KOPT-K1 (cell line): ENCODE data around the gene CFAP99.

Experiments
- H3K27ac ChIP-seq: fragments of 200-600 bp; sonication (generic); 2 replicates; pipeline ENCODE4 v1.5.1; 2016; ENCODE audit warnings: antibody characterized with exemption, mild to moderate bottlenecking, low read depth, low read length; ENCODE audit not compliant: poor library complexity, severe bottlenecking
- H3K36me3 ChIP-seq: fragments of 200-600 bp; sonication (generic); 2 replicates; pipeline ENCODE4 v1.5.1; 2017; ENCODE audit warnings: antibody characterized with exemption, mild to moderate bottlenecking, low read length, moderate library complexity; ENCODE audit not compliant: insufficient read depth
- H3K9me3 ChIP-seq: fragments of 200-600 bp; sonication (generic); 2 replicates; pipeline ENCODE4 v1.5.1; 2017; ENCODE audit warnings: antibody characterized with exemption, low read length, mild to moderate bottlenecking; ENCODE audit not compliant: insufficient read depth, poor library complexity, severe bottlenecking

CFAP99 gene

DNA sequence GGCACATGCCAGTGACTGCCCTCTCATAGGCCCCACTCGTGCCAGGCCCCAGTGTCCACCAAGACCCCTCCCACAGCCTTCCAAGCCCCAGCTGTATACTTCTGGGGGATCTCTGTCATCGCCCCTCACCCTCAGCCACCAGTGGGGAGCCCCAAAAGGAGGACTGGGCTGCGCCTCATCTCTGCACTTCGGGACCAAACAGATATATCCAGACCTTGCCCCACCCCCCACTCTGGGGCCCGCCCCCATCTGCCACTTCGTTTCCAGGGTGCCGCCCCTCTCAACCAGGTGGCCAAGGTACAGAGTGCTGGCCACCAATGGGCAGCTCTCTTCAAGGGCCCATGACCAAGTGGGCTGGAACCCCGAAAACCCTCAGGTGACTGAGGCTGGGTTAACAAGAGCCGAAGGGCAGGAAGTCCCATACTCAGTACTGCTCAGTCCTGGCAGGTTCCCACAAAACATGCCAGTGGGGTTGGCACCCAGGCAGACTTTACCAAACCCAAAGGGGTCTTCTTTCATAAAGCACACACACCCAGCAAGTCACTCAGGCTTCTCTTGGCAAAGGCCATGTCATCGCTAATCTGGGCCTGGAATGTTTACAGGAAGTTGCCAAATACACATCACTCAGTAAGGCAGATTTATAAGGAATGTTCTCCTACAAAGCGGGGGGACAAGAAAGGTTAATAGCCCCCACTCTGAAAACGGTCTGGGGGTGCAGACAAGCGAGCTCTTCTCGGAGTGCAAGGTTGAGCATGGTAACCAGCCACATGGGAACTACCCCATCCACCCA lies 4.7 kb upstream of the CFAP99 start:
- Histone ChIP-seq H3K36me3 (no peaks in the 10 kb centered on the region), H3K27ac (no peak overlapping the region), H3K9me3 (no peaks in the 10 kb centered on the region)

DNA sequence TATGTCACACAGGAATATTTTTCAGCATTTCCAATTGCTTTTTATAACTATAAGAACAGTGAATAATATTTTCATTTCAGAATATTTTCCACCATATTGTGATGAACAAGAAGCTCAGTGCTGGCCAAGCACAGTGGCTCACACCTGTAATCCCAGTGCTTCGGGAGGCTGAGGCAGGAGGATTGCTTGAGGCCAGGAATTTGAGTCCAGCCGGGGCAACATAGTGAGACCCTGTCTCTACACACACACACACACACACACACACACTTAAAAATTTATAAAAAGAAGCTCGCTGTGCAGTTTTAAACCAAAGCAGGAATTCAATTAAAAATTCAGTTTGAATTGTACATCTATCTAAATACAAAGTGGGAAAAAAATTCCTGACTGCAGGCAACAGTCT lies 3.5 kb upstream of the CFAP99 start:
- Histone ChIP-seq H3K36me3 (no peaks in the 10 kb centered on the region), H3K27ac (no peak overlapping the region), H3K9me3 (no peaks in the 10 kb centered on the region)

DNA sequence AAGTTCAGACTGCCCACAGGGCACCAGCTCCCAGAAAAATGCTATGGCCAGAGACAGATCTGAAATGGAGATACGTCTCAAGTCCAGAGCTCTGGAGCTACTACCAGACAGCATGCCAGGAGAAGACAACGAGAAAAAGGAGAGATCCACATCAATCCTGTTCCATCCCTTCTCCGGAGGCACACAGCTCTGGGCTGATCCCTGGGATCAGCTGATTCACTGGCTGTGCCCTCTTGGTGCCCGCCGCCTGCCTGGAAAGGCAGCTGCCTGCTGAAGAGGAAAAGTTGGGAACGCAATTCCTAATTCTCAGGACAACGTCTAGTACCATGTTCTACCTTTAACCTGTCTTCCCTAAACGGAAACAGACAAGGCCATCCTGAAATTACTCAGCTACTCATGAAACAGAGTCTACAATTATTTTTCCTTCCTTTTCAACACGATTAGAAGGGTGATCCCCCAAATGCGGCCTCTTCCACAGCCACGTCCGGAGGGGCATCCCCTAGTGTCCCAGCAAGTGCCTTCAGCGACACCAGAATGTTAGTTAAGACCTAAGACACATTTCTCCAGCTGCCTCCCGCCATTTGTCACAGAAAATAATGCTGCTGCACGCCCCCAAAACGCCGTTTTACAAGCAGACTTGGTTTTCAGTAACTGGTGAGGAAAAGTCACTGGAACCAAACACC lies 2.7 kb upstream of the CFAP99 start:
- Histone ChIP-seq H3K9me3 (no peaks in the 10 kb centered on the region), H3K36me3 (no peaks in the 10 kb centered on the region), H3K27ac (no peak overlapping the region)

GRCh38 chr4:2416564-2417225 lies 2.1 kb upstream of the CFAP99 start:
- no peaks in the 10 kb centered on the region for H3K36me3 ChIP-seq
- H3K27ac ChIP-seq: no peak overlapping the region
- no peaks in the 10 kb centered on the region for H3K9me3 ChIP-seq

DNA sequence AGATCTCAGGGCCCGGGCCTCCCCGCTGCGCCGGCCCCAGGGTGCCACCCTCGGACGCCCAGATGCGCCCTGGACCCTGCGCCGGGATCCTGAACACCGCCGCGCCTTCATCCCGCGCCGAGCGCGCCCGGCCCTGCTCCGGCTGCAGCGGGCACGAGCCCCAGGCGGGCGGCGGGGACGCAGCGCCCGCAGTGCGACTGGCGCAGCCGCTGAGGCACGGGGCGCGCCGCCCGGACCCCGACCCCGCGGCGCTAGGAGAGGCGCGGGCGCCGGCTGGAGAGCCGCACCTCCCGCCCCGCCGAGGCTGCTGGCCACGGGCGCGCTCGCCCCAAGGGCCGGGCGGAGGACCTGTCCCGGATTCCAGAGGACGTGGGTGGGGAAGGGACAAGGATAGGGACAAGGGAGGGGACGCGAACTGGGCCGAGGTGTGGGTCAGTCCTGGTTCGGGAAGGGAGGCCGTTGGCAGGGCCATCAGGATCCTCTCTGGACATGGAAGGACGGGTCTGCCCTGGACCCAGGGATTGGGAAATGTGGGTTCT lies 1.5 kb upstream of the CFAP99 start:
- no peak overlapping the region for H3K27ac ChIP-seq
- no peaks in the 10 kb centered on the region for H3K9me3 ChIP-seq
- H3K36me3 ChIP-seq: no peaks in the 10 kb centered on the region

- no peaks in the 10 kb centered on the region for H3K9me3 ChIP-seq
- H3K27ac ChIP-seq: no peak within 1 kb of the TSS
- H3K36me3 ChIP-seq: no peaks in the 10 kb centered on the region
Observed at GRCh38 chr4:2417765-2418649, 748 bp upstream of the CFAP99 start, which contains the start of gene ZFYVE28. TSS of gene ZFYVE28 (minus strand) at chr4:2418645. CDS start at chr4:2418323, 322 bp downstream.

- Histone ChIP-seq H3K27ac (no peak overlapping the region), H3K36me3 (no peaks in the 10 kb centered on the region), H3K9me3 (no peaks in the 10 kb centered on the region)
Observed at GRCh38 chr4:2419814-2420213, 1.1 kb downstream of the CFAP99 start.

GRCh38 chr4:2421928-2422327 lies 3.2 kb downstream of the CFAP99 start:
- H3K36me3 ChIP-seq: no peaks in the 10 kb centered on the region
- H3K27ac ChIP-seq: no peak overlapping the region
- H3K9me3 ChIP-seq: no peaks in the 10 kb centered on the region

DNA sequence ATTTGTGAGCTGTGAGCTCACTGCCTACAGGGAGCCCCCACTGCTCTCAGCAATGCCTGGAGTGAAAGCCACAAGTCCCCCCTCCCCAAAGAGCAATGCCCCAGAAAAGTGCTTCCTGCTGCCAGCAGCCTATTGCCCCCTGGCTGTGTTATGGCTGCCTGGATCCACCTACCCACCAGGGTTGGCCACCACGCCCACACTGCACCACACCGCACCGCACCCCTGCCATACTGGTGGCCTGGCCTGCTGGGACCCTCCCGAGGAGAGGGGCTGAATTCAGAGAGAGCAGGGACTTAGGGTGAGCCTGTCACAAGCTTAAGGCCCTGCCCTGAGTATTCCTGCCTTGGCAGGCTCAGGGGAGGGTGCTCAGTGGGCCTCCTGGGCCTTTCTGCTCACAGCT lies 4.3 kb downstream of the CFAP99 start:
- Histone ChIP-seq H3K9me3 (no peaks in the 10 kb centered on the region), H3K36me3 (no peaks in the 10 kb centered on the region), H3K27ac (no peak overlapping the region)

GRCh38 chr4:2423695-2424094 lies 4.9 kb downstream of the CFAP99 start:
- H3K9me3 ChIP-seq: no peaks in the 10 kb centered on the region
- no peaks in the 10 kb centered on the region for H3K36me3 ChIP-seq
- no peak overlapping the region for H3K27ac ChIP-seq

DNA sequence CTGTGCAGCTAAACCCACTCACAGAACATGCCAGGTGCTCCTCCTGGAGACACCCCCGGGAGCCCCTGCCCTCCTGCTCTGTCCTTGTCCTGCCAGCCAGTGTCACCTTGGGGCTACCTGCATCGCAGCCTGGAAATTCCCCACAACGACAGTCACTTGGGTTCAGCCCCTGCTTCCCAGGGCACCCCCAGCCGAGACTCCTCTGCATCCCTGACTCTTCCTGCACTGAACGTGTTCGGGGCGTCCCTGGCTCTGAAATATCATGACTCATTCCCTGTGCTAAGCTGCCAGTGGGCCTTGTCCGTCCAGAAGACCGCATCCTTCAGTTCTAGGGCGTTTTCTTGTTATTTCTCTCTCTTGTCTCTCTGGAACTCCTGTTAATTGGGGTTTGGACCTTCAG lies 5.8 kb downstream of the CFAP99 start:
- Histone ChIP-seq H3K36me3 (no peaks in the 10 kb centered on the region), H3K9me3 (no peaks in the 10 kb centered on the region), H3K27ac (no peak overlapping the region)

DNA sequence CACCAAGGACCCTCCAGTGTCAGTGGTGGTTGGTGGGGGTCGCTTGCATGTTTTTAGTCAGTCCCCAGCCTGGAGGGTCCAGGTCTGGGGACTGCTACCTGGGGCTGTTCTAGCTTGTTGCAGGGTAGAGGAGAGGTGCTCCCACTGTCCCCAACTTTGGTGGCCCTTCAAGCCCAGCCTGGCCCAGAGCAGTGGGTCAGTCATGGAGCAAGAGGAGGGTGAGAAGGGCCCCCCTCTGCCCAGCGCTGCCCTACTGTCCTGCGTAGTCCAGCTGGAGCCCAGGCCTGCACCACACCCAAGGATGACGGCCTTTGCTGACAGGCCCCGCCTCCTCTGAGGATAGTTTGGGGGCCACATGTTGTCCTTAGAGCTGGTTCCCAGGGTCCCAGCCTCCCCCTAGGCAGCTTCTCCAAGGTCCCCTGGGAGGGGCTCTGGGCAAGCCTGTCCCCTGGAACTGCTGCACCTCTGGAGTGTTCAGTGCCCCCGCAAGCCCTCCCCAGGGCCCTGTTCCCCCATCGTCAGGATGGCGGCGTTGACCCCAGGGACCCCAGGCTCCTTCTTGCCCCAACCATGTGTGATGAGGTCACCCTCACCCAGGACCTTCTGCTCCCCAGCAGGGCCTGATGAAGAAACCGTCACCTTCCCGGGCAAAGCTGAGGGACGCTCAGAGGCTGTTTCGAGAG lies 6.8 kb downstream of the CFAP99 start:
- no peaks in the 10 kb centered on the region for H3K9me3 ChIP-seq
- H3K27ac ChIP-seq: no peak overlapping the region
- no peaks in the 10 kb centered on the region for H3K36me3 ChIP-seq

GRCh38 chr4:2426069-2426397 lies 7.3 kb downstream of the CFAP99 start:
- Histone ChIP-seq H3K9me3 (no peaks in the 10 kb centered on the region), H3K27ac (no peak overlapping the region), H3K36me3 (no peaks in the 10 kb centered on the region)

GRCh38 chr4:2426711-2427275 lies 8.0 kb downstream of the CFAP99 start:
- Histone ChIP-seq H3K36me3 (no peaks in the 10 kb centered on the region), H3K9me3 (no peaks in the 10 kb centered on the region), H3K27ac (no peak overlapping the region)
